T-helper 17 cell (primary cell): ENCODE data around the gene CACNG1. TPM values are rescaled to one million over a fixed set of nuclear protein-coding genes. Genes with fewer than 3 reads are reported as not detected.
A peak's percentile ranks its signal among the peaks of the same experiment; 100 is the strongest.
"Not testable (repeated sequence)": the region's sequence is repeated elsewhere in the genome, so short reads cannot be mapped to it uniquely, and the experiment has no call there.

Experiments
- ATAC-seq: fragments of 150-1000 bp; cut with Tn5 transposase; 2 replicates; pipeline ENCODE4 v1.10.0; 2021; ENCODE audit warnings: mild to moderate bottlenecking, moderate library complexity
- DNase-seq, 3 donors: peaks; one replicate each; pipeline versions ENCODE4 v3.0.0 to v3.0.0-alpha.2; 2020 to 2021
- H3K9me3 ChIP-seq: one replicate; pipeline ENCODE4 v1.7.0; 2013; ENCODE audit warnings: low read length, mild to moderate bottlenecking; ENCODE audit not compliant: control insufficient read depth, poor library complexity, severe bottlenecking
- H3K27ac Mint-ChIP-seq: one replicate; pipeline ENCODE4 v1.8.0; 2022; ENCODE audit warnings: mild to moderate bottlenecking, moderate library complexity, mixed read lengths
- H3K27me3 Mint-ChIP-seq: one replicate; pipeline ENCODE4 v1.8.0; 2022; ENCODE audit warnings: mixed read lengths
- H3K36me3 Mint-ChIP-seq: one replicate; pipeline ENCODE4 v1.8.0; 2022; ENCODE audit warnings: low read depth, mixed read lengths
- H3K4me1 Mint-ChIP-seq: one replicate; pipeline ENCODE4 v1.8.0; 2022; ENCODE audit warnings: mild to moderate bottlenecking, mixed read lengths
- H3K4me3 Mint-ChIP-seq: one replicate; pipeline ENCODE4 v1.8.0; 2022; ENCODE audit warnings: mild to moderate bottlenecking, moderate library complexity, mixed read lengths
- total RNA-seq, 4 donors: library from RNA in 2 of 4; stranded (reverse) in 2 of 4; gene quantifications; one replicate each; pipeline ENCODE4 v1.2.3 and lab custom pipeline; 2022 to 2026

The CACNG1 gene
- total RNA-seq, 2 donors from 2014 or later = not detected

DNA sequence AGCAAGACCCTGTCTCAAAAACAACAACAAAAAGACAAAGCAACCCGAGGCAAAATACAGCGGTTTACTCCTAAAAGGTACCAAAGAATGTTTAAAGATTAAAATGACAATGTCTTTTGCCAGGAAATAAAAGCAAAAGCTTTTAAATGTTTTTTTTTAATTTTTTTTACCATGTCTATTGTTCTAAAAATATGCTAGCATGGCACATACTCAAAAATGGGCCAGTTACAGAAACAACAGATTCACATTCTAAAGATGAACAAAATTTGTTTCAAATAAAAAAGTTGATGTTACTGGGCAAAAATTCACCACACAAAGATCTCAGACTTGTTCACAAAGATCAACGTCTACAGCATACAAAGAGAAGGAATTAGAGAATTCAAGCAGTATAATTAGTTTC, 41.1 kb downstream of the CACNG1 start:
- ATAC-seq = no peak
- H3K27me3 Mint-ChIP-seq = no peaks in the 10 kb centered on the region

DNA sequence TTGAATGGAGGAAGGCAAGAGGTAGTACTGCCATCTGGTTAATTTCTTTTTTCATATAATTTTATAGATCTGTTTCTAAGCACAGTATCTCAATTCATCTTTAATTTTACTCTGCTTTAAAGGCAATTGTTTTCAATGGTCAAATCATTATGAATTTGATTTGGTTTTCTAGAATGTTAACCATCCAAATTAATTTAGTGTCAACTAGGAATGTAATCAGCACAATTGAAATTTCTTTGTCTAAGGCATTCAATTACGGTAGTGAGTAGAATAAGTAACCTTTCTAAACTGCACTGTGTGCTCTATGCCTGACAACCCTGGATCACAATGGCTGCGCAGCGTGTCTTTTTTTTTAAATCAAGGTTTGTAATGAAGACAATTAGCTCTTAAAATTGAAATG, 44.3 kb downstream of the CACNG1 start:
- no peak for ATAC-seq
- H3K36me3 Mint-ChIP-seq = peaks cover 3% of the 10 kb centered on the region
- no peak overlapping the region for H3K4me3 Mint-ChIP-seq
- H3K4me1 Mint-ChIP-seq = peaks cover 16% of the 10 kb centered on the region
- H3K27ac Mint-ChIP-seq = peak overlapping the region; percentile 27
- H3K9me3 ChIP-seq = no peaks in the 10 kb centered on the region
- DNase-seq = no peak
- H3K27me3 Mint-ChIP-seq = no peaks in the 10 kb centered on the region

More for the DNA sequence above, 41.1 kb downstream of the CACNG1 start:
- Mint-ChIP-seq H3K27ac (no peak overlapping the region), H3K36me3 (peaks cover 2% of the 10 kb centered on the region), H3K4me1 (peaks cover 18% of the 10 kb centered on the region), H3K4me3 (no peak overlapping the region)
- DNase-seq = no peak
- no peaks in the 10 kb centered on the region for H3K9me3 ChIP-seq

DNA sequence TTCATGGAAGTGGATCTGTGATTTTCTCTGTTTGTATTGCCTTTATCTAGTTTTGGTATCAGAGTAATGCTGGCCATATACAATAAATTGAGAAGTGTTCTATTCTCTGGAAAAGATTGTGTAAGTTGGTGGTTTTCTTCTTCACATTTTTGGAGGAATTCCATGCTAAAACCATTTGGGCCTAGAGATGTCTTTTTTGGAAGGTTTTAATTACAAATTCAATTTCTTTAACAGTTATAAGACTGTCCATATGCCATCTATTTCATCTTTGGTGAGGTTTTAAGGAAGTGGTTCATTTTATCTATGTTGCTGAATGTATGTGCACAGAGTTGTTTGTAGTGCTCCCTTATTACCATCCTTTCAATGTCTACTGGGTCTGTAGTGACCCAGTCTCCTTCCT, 46.0 kb downstream of the CACNG1 start:
- Mint-ChIP-seq H3K4me3 (no peak overlapping the region), H3K36me3 (peaks cover 6% of the 10 kb centered on the region), H3K27ac (no peak overlapping the region), H3K4me1 (peaks cover 24% of the 10 kb centered on the region), H3K27me3 (no peaks in the 10 kb centered on the region)
- ATAC-seq (no peak), DNase-seq (no peak)
- no peaks in the 10 kb centered on the region for H3K9me3 ChIP-seq

DNA sequence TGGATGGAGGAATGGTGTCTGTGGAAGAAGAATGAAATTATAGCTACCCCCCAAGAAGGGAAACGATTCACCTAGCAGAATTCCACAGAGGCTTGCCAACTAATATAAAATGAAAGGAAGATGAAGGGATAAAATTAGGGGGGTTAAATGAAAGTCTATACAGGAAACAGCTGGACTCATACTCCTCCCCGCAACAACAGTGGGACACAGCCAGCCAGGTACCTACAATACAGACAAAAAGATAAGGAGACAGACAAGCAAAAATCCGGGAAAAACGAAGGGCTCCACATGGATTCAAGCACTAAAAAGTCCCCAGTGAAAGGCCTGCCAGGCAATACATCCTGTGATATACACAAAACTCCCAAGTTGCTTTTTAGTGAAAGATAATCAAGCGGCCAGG, 47.9 kb downstream of the CACNG1 start:
- ATAC-seq = no peak
- peaks cover 8% of the 10 kb centered on the region for H3K36me3 Mint-ChIP-seq
- H3K4me1 Mint-ChIP-seq = peaks cover 36% of the 10 kb centered on the region

DNA sequence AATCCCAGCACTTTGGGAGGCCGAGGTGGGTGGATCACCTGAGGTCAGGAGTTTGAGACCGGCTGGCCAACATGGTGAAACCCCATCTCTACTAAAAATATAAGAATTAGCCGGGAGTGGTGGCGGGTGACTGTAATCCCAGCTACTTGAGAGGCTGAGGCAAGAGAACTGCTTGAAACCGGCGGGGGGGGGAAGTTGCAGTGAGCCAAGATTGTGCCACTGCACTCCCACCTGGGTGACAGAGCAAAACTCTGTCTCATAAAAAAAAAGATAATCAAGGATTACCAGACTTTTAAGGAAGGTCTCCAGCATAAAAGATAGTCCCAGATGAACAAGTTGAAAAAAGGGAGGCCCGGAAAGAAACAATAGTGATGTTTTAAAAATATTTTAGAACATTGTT, 48.4 kb downstream of the CACNG1 start:
- not testable (repeated sequence) for H3K4me3 Mint-ChIP-seq
- H3K27ac Mint-ChIP-seq = peak overlapping the region; percentile 41

More for the DNA sequence above, 47.9 kb downstream of the CACNG1 start:
- H3K4me3 Mint-ChIP-seq = no peak overlapping the region
- H3K9me3 ChIP-seq = no peaks in the 10 kb centered on the region
- H3K27ac Mint-ChIP-seq = peak overlapping the region; percentile 41
- DNase-seq = no peak
- H3K27me3 Mint-ChIP-seq = no peaks in the 10 kb centered on the region

DNA sequence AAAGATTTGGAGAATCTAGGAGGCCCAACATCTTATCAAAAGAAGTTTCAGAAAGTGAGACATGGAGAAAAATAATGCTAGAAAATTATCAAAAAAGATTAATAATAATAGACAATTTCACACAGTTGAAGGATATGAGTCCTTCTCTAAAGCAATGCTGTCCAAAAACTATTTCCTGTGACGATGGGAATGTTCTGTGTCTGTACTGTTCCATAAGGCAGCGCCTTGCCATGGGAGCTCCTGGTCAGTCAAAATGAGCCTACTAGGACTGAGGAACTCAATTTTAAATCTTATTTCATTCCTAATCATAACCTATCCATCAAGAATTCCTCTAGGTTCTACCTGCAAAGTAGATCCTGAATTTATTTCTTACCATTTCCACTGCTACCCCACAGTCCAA, 49.0 kb downstream of the CACNG1 start:
- Mint-ChIP-seq H3K27me3 (no peaks in the 10 kb centered on the region), H3K27ac (peak overlapping the region; percentile 61), H3K4me1 (peaks cover 40% of the 10 kb centered on the region), H3K36me3 (peaks cover 8% of the 10 kb centered on the region), H3K4me3 (no peak overlapping the region)
- H3K9me3 ChIP-seq = no peaks in the 10 kb centered on the region
- DNase-seq (no peak), ATAC-seq (no peak)

More for the DNA sequence above, 48.4 kb downstream of the CACNG1 start:
- not testable (repeated sequence) for H3K36me3 Mint-ChIP-seq, H3K9me3 ChIP-seq, ATAC-seq, H3K27me3 Mint-ChIP-seq, DNase-seq
- peaks cover 37% of the 10 kb centered on the region for H3K4me1 Mint-ChIP-seq

DNA sequence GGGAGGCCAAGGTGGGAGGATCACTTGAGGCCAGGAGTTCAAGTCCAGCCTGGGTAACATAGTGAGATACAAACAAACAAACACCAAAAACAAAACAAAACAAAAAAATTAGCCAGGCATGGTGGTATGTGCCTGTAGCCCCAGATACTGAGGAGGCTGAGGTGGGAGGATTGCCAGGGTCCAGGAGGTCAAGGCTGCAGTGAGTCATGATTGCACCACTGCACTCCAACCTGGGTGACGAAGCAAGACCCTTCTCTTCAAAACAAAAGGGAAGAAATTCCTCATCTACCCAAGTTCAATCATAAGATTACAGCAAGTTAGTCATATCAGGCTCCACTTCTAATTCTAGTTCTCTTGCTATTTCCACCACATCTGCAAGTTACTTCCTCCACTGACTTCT, 50.9 kb downstream of the CACNG1 start:
- H3K27me3 Mint-ChIP-seq, H3K4me3 Mint-ChIP-seq, DNase-seq, H3K36me3 Mint-ChIP-seq, H3K9me3 ChIP-seq, ATAC-seq, H3K27ac Mint-ChIP-seq: not testable (repeated sequence)
- H3K4me1 Mint-ChIP-seq = peaks cover 42% of the 10 kb centered on the region

DNA sequence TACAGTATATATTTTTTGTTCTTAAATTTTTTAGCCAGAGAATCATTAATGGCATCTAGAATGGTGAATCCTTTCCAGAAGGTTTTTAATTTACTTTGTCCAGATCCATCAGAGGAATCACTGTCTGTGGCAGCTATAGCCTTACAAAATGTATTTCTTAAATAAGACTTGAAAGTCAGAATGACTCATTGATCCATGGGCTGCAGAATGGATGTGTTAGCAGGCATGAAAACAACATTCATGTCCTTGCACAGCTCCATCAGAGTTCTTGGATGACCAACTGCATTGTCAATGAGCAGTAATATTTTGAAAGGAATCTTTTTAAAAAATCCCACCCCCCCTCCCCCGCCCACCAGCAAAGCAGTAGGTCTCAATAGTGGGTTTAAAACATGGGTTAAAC, 51.4 kb downstream of the CACNG1 start:
- H3K4me3 Mint-ChIP-seq = no peak overlapping the region
- no peak for DNase-seq
- no peak overlapping the region for H3K27ac Mint-ChIP-seq
- peaks cover 40% of the 10 kb centered on the region for H3K4me1 Mint-ChIP-seq
- no peaks in the 10 kb centered on the region for H3K9me3 ChIP-seq
- peaks cover 8% of the 10 kb centered on the region for H3K36me3 Mint-ChIP-seq
- H3K27me3 Mint-ChIP-seq = no peaks in the 10 kb centered on the region
- ATAC-seq = no peak

DNA sequence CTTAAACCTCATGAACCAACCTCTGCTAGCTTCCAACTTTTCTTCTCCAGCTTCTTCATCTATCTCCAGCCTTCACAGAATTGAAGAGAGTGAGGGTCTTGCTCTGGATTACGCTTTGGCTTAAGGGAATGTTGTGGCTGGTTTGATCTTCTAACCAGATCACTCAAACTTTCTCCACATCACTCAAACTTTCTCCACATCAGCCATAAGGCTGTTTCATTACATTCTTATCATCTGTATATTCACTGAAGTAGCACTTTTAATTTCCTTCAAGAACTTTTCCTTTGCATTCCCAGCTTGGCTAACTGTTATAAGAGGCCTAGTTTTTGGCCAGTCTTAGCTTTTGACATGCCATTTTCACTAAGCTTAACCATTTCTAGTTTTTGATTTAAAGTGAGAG, 52.3 kb downstream of the CACNG1 start:
- H3K9me3 ChIP-seq = no peaks in the 10 kb centered on the region
- ATAC-seq = no peak
- Mint-ChIP-seq H3K27me3 (no peaks in the 10 kb centered on the region), H3K27ac (no peak overlapping the region), H3K4me1 (peaks cover 45% of the 10 kb centered on the region), H3K36me3 (peaks cover 7% of the 10 kb centered on the region), H3K4me3 (no peak overlapping the region)
- no peak for DNase-seq

DNA sequence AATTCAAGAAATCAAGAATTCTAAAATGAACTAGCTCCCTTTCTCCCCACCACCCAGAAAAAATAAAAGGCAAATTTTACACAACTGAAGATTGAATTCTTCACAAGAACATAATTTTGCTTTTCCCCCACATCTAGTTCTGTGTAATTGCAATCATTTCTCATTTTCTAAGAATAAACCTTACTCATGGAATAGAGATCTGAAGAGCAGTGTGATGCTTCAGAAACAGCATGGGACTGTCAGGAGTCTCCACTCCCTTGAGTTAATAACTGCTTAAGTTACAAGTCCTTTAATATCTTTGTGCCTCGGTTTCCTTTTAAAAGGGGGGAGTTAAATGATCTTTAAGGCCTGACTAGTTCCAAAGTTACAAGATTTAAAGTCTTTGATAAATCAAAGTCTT, 53.7 kb downstream of the CACNG1 start:
- Mint-ChIP-seq H3K27me3 (no peaks in the 10 kb centered on the region), H3K36me3 (peaks cover 9% of the 10 kb centered on the region), H3K4me1 (peaks cover 49% of the 10 kb centered on the region), H3K27ac (no peak overlapping the region), H3K4me3 (no peak overlapping the region)
- no peaks in the 10 kb centered on the region for H3K9me3 ChIP-seq
- DNase-seq = no peak
- ATAC-seq = no peak

DNA sequence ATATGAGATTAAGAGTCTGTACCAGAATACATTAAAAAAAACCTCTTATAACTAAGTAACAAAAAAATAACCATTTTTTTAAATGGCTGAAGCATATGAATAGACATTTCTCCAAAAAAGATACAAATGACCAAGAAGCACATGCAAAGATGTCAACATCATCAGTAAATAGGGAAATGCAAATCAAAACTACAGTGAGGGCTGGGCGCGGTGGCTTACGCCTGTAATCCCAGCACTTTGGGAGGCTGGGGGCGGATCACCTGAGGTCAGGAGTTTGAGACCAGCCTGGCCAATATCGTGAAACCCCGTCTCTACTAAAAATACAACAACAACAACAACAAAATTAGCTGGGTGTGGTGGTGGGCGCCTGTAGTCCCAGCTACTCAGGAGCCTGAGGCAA, 60.3 kb downstream of the CACNG1 start:
- not testable (repeated sequence) for H3K27me3 Mint-ChIP-seq, DNase-seq, H3K4me3 Mint-ChIP-seq, ATAC-seq, H3K9me3 ChIP-seq
- Mint-ChIP-seq H3K27ac (peak overlapping the region; percentile 0), H3K36me3 (peaks cover 19% of the 10 kb centered on the region), H3K4me1 (peaks cover 25% of the 10 kb centered on the region)

DNA sequence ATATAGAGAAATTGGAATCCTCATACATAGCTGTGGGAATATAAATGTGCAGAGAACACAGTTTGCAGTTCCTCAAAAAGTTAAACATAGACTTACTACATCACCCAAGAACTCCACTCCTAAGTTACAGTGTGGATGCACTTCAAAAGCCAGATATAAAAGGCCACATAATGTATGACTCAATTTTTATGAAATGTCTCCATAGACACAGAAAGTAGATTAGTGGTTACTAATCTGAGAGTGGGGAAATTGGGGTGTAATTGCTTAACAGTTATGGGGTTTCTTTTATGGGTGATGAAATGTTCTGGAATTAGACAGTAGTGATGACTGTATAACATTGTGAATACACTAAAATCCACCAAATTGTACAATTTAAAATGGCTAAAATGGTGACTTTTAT, 60.9 kb downstream of the CACNG1 start:
- H3K4me1 Mint-ChIP-seq = peaks cover 25% of the 10 kb centered on the region
- H3K9me3 ChIP-seq = no peaks in the 10 kb centered on the region
- no peak overlapping the region for H3K4me3 Mint-ChIP-seq
- H3K27me3 Mint-ChIP-seq = no peaks in the 10 kb centered on the region
- peaks cover 19% of the 10 kb centered on the region for H3K36me3 Mint-ChIP-seq
- no peak overlapping the region for H3K27ac Mint-ChIP-seq
- no peak for ATAC-seq
- DNase-seq = no peak
